Stimulated activated CD8-positive, alpha-beta memory T cell treated with anti-CD3 and anti-CD28 coated beads, Interleukin-4, amount 100 ng/mL, for 48 hours (primary cell): ENCODE results near the gene NTRK1.

Experiments
- DNase-seq: peaks from one replicate; pipeline ENCODE4 v3.0.0-alpha.2; 2020

The NTRK1 gene

DNA sequence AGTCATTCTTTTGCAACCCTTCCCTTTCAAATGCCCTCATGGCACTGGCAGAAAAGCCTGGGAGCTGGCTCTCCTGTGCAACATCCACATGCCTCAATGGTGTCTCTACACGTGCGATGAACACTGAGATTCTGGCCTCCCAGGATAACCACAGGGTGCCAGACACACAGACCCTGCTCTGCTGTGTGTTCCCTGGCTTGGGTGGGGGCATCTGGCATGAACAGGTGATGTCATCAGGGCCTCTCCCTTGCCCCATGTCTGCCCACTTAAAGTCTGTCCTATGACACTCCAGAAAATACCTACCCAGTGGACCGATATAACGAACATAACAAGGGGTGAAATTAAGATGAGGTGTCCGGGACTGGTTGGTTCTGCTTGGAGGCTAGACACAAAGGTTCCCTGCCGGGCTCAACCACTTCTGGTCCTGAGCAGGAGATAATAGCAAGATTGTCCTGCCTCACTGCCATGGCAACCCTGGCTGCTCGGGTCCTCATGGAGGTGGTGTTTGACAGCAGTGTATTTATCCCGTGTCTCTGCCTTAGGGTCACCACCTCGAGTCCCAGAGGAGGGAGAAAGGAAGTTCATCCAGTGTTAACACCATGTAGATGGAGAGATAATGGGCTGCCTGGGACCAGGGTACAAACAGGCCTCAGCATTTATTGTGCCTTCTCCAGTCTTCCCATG lies 21.1 kb upstream of the NTRK1 start:
- DNase-seq: no peak

DNA sequence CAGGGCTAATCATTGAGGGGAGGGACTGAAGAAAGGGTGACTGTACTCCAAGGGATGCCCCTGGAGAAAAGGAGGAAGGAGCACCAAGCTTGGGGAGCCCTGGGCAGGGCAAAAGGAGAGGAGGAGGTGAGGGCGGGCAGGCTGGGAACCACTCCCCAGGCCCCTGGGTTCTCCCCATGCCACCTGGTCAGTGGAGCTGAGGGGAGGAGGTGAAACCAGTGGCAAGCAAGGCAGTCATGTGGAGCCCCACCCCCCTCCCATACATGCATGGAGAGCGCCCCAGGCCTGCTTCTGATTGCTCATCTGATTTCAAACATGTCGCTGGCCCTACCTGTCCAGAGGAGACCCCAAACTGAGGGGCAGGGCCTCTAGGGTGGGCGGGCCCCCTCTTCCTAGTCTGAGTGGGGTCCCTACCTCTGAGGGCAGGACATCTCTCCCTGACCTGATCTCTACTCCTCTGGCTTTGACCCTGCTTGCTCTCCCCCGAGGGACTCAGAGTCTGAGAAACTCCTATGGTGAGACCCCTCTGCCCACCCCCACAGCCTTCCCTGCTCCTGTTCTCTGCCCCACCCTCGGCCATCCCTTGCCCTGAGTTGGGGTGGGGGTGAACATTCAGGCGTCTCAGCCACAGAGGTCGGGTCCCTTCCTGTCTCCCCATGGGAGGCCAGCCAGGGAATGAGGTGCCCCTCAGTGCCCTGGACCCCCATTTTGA lies 20.3 kb upstream of the NTRK1 start:
- DNase-seq: no peak

DNA sequence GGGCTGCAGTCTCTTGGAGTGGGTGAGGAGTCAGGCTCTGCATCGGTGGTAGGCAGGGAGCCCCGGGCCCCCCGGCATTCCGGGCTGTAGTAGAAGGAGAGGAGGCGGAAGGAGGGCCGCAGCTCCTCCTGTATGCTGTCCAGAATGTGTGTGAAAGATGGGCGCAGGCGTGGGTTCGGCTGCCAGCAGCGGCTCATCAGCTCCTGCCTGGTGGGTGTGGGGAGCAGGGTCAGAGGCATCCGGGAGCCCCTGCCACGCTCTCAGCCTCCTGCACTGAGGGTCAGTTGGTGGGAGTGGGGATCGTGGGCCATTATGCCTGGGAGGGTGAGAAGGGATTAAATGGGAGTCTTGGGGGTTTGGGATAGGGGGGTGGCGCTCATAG lies 19.8 kb upstream of the NTRK1 start:
- DNase-seq: no peak

DNA sequence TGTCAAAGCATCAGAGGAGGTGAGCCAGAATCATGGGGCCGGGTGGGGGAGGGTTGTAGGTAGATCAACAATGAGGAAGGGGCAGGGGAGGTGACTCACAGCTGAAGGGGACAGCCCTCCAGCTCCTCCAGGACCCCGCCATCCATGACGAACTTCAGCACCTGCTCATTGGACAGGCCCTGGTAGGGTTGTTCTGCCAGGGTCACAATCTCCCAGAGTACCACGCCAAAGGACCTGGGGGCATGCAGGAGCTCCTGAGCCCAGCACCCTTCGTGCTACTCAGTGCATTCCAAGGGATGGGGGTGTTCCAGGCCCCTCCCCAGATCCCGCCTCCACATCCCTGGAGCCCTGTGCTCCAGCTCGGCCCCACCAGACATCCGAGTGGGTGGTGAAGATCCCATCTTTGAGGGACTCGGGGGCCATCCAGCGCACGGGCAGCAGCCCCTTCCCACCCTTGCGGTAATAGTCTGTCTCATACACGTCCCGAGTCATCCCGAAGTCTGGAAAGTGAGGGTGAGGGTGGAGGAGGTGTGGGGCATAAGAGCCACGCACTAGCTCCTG lies 19.3 kb upstream of the NTRK1 start:
- no peak for DNase-seq

DNA sequence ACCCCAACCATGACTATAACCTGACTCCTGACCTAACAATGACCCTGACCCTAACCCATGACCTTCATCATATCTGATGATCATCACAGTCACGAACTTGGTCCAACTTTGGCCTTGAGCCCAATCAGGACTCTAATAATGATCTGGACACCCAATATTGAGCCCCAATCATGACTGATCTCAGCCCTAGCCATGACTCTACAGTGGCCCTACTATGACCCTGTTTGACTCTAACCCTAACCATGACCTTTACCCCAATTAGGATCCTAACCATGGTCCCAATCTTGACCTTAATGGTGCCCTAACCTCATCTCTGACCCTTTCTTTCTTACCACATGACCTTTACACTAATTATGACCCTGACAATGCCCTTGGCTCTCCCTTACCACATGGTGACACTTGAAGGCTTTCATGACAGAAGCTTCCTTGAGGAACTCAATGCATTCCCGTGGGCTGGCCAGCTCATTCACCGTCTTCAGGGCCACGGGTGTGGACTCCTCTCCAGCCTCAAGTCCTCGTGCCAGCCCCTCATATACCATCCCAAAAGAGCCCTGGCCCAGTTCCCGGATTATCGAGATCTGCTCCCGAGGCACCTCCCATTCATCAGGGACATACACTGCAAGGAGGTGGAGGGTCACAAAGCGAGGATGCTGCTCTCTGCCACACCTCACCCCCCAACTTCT lies 17.9 kb upstream of the NTRK1 start:
- no peak for DNase-seq

DNA sequence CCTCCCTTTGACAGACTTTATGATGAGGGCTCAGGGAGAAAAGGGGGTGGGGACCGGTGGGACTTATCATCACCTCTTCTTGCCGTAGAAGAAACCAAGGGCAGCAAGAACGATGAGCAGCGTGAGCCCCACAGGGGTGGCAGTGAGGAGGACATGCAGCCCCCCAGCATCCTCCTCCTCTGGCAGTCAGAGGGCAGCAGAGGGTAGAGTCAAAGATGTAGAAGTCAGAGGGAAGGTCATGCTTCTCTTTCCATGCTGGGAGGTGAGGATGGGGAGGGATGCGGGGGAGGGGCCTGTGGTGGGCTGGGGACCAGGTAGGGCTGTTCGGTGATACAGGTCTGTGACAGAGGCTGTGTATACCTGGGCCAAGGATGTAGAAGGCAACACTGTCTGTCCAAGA lies 16.6 kb upstream of the NTRK1 start:
- no peak for DNase-seq

DNA sequence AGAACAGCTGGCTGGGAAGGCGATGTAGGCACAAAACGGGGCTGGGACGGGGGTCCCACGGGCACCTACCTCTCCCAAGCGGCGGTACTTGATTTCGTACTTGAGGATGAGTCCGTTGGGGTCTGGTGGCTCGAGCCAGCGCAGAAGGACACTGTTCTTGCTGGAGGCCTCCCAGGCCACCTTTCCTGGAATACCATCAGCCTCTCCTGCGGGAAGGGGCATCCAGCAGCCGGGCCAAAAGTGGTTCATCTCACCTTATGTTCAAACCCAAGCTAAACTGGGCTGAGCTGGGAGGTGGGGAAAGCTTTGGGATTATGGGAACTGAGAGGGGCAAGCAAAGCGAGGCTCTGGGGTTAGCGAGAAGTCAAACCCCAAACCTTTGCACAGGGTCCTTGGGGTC lies 16.0 kb upstream of the NTRK1 start:
- no peak for DNase-seq

DNA sequence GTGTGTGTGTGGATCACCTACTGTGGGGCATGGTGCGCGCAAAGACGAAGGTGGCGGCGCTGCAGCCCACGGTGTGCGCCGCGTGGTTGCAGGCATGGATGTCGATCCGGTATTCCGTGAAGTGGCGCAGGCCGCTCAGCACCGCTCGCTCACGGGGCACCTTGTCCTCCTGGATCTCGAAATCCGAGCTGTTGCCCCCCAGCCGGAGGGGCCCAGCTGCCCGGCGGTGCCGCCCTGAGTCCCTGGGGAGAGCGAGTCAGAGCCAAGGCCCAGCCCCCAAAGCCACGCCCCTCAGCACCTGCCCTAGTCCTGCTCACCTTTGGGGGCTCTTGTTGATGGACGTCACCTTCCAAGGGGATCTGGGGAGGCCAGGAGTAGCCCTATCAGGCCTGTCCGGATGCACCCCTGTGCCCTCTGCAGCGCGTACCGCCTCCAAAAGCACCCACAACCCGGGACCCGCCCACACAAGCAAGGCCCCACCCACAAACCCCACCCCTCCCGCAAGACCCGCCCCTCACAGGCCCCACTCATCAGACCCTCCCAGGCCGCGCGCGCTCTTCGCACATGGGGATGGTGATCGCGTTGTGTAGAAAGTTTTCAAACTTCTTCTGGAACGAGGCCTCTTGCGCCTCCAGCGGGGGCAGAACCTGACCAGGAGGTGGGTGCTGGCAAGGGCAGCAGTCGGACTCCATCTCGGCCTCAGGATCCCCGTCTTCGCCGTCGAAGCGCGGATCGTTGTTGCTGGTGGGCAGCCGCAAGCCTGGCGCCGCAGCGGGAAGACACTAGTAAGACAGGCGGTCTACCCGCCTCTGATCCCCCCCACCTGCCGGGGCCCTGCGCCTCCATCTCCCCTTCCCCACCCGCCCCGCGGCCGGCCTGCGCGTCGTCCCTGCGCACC lies 15.4 kb upstream of the NTRK1 start:
- peak; percentile 66 for DNase-seq

DNA sequence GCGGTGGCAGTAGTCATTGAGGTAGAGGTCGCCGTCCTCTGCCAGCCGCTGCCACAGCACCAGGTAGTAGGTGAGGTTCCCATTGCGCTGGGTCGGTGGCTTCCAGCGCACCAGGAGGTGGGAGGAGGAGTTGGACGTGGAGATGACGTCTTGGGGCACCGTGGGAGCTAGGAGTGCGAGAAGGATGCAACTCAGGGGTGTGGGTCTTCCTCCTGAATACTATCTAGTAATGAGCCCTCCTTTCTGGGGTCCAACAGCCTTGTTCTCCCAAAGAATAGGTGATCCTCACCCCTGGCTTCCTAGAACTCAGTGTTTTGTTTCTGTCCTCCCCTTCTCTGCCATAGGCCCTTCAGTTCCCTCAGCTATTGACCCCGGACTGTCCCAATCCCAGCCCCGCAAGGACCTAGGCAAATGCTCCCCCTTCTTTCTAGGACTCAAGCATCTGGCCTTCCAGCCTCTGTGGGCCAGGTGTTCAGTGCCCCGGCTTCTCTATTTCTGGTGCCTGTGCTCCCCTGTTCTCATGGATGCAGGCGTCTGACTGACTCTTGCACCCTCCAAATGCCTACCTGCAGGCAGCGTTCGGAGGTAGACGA lies 14.6 kb upstream of the NTRK1 start:
- DNase-seq: no peak

DNA sequence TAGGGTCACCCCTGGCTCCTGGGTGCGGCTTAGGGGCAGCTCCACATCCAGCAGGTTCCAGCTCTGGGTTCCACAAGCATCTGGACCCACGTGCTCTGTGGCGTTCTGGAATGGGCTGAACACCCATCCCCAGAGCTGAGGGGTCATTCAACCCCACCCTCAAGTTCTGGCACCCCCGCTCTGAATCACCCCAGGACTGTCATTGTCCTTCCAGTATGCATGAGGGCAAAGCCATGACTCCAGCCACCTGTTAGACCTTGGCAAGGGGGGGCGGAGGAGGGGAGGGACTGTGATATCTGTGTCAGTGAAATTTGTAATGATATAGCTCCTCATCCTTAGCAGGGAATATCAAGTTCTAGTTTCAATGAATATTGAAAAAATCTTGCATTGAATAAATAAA lies 14.0 kb upstream of the NTRK1 start:
- no peak for DNase-seq

DNA sequence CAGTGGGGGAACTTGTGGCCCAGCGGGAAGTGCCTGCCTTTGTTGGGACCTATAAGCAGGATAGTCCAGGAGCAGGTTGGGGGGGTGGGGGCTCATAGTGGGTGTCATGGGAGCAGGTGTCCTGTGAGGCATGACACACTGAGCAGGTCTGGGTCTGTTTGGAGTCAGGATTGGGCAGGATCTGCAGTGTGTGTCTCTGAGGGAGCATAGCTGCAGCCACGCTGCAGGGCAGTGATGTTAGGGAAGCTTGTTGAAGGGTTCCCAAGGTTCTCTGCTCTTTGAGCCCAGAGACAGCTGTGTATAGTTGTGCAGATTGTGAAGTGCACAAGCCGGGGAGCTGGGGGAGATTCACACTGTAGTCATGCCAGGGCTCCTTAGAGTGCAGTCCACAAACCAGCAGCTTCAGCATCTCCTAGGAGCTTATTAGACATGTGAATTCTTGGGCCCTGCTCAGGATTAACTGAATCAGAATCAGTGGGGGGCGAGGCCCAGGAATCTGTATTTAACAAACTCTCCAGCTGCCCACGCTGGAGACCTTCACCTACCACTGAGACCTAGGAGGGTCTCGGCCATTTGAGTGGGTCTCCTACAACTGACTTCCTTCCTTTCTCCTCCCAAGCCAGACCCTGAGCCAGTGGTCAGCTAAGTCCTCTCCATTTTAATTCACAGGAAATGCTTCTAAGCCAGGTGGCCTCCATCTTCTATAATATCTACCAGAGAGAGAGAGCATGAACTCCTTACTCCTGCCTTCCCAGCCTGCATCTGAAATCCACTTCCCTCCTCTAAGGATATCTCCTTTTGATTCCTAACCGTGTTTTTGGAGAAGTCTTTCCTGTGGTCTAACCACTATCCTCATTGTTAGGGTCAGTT lies 12.8 kb upstream of the NTRK1 start:
- DNase-seq: no peak

DNA sequence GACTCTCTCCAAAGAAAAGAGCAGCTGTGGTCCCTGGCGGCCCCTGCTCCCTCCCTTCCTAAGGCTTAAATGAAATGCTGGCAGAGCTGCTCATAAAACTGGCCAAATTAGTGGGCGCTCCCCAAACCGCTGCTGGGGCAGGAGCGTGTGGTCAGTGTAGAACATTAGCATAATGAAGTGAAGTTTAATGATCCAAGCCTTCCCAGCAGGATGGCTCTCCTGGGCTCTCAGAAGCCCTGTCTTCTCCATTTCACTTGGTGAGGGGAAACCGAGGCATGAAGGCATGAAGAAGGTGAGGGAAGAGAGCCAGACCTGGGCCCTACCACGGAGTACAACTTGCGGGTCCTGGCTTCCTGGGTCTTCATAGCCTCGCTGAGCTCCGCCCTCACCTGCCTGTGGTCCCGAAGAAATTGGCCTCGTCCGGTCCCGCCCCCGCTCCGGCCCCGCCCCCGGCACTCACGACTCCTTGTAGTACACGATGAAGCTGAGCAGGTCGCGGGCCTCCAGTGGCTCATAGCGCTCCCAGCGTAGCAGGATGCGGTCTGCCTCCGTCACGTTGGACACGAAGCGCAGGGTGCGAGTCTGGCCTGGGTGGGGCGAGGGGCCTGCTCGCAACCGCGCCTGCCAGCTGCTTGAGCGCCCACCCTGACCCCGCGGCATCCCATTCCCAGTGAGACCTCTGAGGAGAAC lies 12.1 kb upstream of the NTRK1 start:
- DNase-seq: peak; percentile 81

DNA sequence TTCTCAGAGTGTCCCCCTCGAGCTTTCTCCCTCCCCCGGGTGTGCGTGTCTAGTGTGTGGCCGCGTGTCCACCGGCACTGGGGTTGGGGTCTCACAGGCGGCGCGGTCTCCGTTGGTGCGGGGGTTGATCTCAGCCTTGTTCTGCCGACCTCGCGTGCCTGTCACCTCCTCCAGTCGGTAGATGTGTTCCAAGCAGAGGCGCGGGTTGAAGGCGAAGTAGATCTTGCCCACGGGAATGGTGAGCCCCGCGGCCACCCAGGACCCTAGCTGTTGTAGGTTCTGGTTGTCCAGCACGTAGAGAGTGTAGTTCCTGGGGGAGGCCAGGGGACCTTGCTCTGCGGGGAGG lies 11.5 kb upstream of the NTRK1 start:
- no peak for DNase-seq

DNA sequence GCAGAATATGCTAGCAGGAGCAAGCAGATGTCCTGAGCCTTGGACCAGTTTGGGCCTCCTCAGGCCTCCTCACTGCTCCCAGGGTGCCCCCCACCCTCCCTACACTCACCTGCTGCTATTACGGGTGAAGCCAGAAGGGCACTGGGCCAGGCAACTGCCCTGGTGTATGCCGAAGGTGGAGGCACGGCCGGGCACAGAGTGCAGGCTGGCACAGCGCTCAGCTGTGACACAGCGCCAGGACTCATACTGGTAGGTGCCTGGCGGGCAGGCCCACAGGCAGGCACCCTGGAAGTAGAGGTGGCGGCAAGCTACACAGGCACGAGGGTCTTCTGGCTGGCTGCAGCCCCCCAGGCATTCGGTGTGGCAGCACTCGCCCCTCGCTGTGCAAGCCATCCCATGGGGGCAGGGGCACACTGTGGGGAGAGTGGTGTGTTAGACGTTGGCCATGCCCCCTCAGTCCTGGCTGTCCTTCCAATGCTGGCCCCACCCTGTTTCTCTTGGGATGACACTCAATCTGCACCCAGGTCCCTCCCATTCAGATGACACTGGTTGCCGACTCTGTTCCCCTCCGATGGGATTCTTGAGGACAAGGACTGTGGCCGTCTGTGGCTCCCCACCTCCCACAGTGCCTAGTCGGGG lies 8.8 kb upstream of the NTRK1 start:
- no peak for DNase-seq

DNA sequence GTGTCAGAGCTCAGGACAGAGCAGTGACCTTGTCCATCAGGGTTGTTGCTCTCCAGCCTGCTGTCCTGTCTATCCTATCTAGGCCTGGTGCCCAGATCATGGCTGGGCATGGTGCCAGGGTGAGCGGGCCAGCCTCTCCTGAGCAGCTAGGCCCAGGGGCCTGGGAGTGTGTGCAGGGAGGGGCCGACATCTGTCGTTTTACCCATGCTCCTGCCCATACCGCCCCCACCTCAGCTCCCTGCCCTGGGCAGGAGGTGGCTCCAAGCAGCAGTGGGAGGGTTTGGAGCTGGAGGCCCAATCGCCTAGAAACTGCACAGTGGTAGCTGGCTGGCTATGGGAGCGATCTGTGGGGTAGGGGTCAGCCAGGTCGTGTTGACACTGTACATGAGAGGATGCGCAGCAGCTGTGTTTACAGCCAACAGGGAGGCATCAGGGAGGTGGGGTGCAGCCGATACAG lies 8.2 kb upstream of the NTRK1 start:
- DNase-seq: no peak

DNA sequence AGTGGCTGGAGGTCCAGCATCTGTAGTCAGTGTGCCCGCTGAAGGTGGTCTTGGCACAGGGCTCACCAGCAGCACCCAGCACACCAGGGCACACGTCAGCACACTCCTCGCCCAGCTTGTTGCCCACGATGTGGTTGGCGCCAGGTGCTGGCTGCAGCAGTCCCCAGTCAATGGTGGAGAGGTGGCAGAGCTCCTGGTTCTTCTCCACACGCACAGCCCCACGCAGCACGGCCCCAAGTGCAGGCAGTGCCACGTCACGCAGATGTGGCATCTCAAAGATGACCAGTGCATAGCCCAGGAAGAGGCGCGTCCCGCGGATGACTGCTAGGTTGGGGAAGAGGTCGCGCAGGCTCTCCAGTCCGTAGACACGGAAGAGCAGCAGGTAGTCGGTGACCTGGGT lies 6.9 kb upstream of the NTRK1 start:
- DNase-seq: no peak

DNA sequence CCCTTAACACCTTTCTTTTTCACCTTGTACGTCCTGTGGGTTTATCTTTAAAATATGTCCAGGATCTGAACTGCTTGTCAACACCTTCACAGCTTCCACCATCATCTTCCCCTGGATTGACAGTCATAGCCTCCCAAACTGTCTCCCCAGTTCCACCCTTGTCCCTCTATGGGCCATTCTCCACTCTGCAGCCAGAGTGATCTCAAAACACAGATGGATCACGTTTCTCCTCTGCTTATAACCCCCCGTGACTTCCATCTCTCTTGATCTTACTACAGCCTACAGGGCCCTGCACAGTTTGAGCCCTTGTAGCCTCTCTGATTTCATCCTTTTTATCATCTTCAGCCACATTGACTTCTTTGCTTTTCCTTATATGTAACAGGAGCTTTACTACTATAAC lies 6.0 kb upstream of the NTRK1 start:
- no peak for DNase-seq

DNA sequence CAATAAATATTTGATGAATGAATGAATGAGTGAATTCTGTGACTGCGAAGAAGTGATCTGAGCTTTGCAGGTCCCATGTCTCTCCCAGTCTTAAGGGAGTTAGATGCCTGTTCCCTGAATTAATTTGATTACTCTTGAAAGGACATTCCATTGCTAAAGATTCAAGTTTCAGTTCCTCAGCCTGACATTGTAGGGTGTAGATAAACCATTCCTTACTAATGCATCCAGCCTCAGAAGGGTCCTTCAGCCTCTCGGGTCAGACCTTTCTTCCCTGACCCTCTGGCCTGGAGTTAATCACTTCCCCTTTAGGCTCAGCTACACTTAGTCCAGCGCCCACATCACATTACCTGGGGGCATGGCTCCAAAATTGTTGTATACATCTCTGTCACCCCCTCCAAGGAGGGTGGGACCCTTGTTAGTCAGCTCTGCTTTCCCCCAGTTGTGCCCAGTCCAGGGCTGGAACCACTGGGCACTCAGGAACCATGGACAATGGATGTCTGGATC lies 4.3 kb upstream of the NTRK1 start:
- DNase-seq: no peak

DNA sequence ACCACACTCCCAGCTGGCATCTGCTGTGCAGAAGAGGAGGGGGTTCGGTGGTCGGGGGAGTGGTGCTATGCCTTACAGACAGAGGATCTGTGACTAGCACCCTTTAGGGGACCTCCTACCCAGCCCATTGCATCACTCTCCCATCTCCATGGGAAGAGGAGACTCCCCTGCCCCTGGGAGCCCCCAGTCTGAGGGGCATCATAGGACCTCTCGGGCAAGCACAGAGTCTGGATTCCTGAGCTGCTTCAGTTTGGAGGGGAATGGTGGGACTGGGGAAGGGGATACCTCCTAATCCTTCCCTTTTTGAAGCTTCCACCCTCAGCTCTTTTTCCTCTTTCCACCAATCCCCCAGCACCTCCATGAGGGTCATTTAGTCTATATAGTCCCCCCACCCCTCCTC lies 3.1 kb upstream of the NTRK1 start:
- no peak for DNase-seq

DNA sequence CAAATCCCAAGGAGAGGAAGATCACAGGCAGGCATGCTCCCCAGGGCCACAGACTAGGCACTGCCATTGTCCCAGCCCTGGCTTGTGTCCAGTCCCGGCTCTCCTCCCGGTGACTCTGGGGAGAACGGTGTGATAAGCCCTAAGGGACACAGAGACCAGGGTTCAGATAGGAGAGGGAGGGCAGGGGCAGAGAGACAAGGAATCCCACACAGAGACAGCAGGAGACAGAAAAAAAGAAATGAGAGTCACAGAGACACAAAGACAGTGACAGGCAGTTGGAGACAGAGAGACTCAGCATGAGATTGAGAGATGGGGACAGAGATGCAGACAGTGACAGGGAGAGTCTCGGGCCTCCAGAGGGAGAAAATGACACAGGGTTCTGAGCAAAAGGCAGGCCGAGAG lies 2.1 kb upstream of the NTRK1 start:
- no peak for DNase-seq
